HG03039 (cell line): ENCODE measurements around the gene ASCL2.

Source experiments
- ATAC-seq: cut with Tn5 transposase; IDR thresholded peaks from one replicate; pipeline ENCODE4 v1.9.1; 2021; ENCODE audit warnings: mild to moderate bottlenecking, moderate library complexity; ENCODE audit not compliant: unreplicated experiment

ASCL2 gene

GRCh38 chr11:2270322-2271076 is at the start of gene ASCL2:
Gene ASCL2, minus strand, starts transcription at chr11:2270588. Its CDS starts 256 bp downstream, at chr11:2270332.
- no peak for ATAC-seq

GRCh38 chr11:2319791-2320472 is 49.5 kb upstream of the ASCL2 start:
- no peak for ATAC-seq

GRCh38 chr11:2318707-2319106 is 48.3 kb upstream of the ASCL2 start:
- ATAC-seq, result no peak

- ATAC-seq, result no peak
These were observed 47.7 kb upstream of the ASCL2 start for GRCh38 chr11:2318123-2318522.

GRCh38 chr11:2317354-2318050 is 47.1 kb upstream of the ASCL2 start:
- ATAC-seq, result no peak

GRCh38 chr11:2316963-2317244 is 46.5 kb upstream of the ASCL2 start:
- no peak for ATAC-seq

GRCh38 chr11:2316169-2316962 is 46.0 kb upstream of the ASCL2 start:
- no peak for ATAC-seq

GRCh38 chr11:2315395-2316168 is 45.2 kb upstream of the ASCL2 start:
- no peak for ATAC-seq

GRCh38 chr11:2314525-2315394 is 44.4 kb upstream of the ASCL2 start:
- no peak for ATAC-seq

- ATAC-seq, result no peak
These were observed 43.7 kb upstream of the ASCL2 start for GRCh38 chr11:2314136-2314524.

GRCh38 chr11:2313051-2313951 is 42.9 kb upstream of the ASCL2 start:
- ATAC-seq, result no peak

GRCh38 chr11:2312232-2313042 is 42.0 kb upstream of the ASCL2 start:
- no peak for ATAC-seq

GRCh38 chr11:2311353-2312133 is 41.2 kb upstream of the ASCL2 start:
- ATAC-seq, result no peak

- ATAC-seq, result no peak
These were observed 40.5 kb upstream of the ASCL2 start for GRCh38 chr11:2310786-2311352.

- ATAC-seq, result no peak
These were observed 39.8 kb upstream of the ASCL2 start for GRCh38 chr11:2310073-2310785.
